Keratinocyte (primary cell): ENCODE results near the gene MED15.

ENCODE experiments used
- EZH2 ChIP-seq: IDR thresholded peaks from one replicate; pipeline ENCODE4 v1.6.1; 2012; ENCODE audit warnings: inconsistent platforms, mild to moderate bottlenecking, low read length, moderate library complexity
- TF ChIP-seq, protein P1 (sequence below), 3 experiments: IDR thresholded peaks in 1 of 3; conservative IDR thresholded peaks in 1 of 3; optimal IDR thresholded peaks in 1 of 3; 2 replicates in 2 of 3; 3 replicates in 1 of 3; pipeline versions ENCODE3 to v1.5.1; 2011; ENCODE audit warnings: low read length in 3 of 3, mild to moderate bottlenecking in 3 of 3, moderate library complexity in 2 of 3, control low read depth in 1 of 3, inconsistent platforms in 1 of 3; ENCODE audit not compliant: insufficient read depth in 2 of 3; ENCODE audit errors: extremely low read depth in 1 of 3

DNA sequence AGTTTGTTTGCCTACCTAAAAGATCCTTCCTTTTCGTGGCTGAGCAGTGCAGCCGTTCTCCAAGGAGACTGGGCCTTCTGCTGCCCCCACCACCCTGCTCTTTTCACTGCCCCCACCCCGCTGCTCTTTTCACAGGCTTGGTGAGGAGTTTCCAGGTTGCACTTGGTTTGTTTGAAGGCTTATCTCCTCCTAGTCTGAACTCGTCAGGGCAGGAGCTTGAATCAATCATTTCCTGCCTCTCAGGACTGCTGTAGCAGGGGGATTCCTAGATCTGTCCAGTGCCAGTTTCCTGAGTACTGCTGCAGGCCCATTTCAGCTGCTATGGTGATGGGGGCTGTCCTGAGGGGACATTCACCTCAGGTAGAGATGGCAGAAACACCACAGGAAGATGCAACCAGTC lies 10.0 kb downstream of the MED15 start:
- TF ChIP-seq, protein P1, sequence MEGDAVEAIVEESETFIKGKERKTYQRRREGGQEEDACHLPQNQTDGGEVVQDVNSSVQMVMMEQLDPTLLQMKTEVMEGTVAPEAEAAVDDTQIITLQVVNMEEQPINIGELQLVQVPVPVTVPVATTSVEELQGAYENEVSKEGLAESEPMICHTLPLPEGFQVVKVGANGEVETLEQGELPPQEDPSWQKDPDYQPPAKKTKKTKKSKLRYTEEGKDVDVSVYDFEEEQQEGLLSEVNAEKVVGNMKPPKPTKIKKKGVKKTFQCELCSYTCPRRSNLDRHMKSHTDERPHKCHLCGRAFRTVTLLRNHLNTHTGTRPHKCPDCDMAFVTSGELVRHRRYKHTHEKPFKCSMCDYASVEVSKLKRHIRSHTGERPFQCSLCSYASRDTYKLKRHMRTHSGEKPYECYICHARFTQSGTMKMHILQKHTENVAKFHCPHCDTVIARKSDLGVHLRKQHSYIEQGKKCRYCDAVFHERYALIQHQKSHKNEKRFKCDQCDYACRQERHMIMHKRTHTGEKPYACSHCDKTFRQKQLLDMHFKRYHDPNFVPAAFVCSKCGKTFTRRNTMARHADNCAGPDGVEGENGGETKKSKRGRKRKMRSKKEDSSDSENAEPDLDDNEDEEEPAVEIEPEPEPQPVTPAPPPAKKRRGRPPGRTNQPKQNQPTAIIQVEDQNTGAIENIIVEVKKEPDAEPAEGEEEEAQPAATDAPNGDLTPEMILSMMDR (optimal IDR thresholded peaks at IDR 0.05 in 1 of 3, IDR thresholded peaks at IDR 0.05 in 1 of 3, conservative IDR thresholded peaks at IDR 0.05 in 1 of 3; ENCODE audit: extremely low read depth in 1 of 3, insufficient read depth in 2 of 3, low read length in 3 of 3): no peak
- no peak for TF ChIP-seq EZH2
